Gastrocnemius medialis (tissue), 4 donors: ENCODE measurements around the gene SON.

Experiments used
- CTCF ChIP-seq, 5 experiments: fragments of 450-650 bp in 3 of 5; fragments of 200-600 bp in 2 of 5; sonication (generic) in 2 of 5; IDR thresholded peaks in 4 of 5; conservative IDR thresholded peaks in 1 of 5; 1 replicate in 4 of 5; 2 replicates in 1 of 5; pipeline ENCODE4 v1.5.1; 2016 to 2019; ENCODE audit warnings: antibody characterized with exemption in 5 of 5, mild to moderate bottlenecking in 3 of 5, moderate library complexity in 3 of 5
- POLR2A ChIP-seq, 2 donors: fragments of 450-650 bp; IDR thresholded peaks; one replicate each; pipeline ENCODE4 v1.6.1; 2017; ENCODE audit warnings: antibody characterized with exemption in 2 of 2, mild to moderate bottlenecking in 2 of 2, moderate library complexity in 2 of 2

GRCh38 chr21:33554982-33555344, 12.1 kb downstream of the SON start:
- TF ChIP-seq CTCF (IDR thresholded peaks at IDR 0.05 in 4 of 5, conservative IDR thresholded peaks at IDR 0.05 in 1 of 5), result no peak
- TF ChIP-seq POLR2A (IDR thresholded peaks at IDR 0.05), result no peak
